Adipocyte (in vitro differentiated cells): Measurements from ENCODE around the gene RAET1G.

Experiments used
- DNase-seq: peaks from one replicate; pipeline ENCODE4 v3.0.0-alpha.2; 2015; ENCODE audit warnings: low read depth
- H3K27me3 ChIP-seq: replicated peaks from 2 replicates; pipeline ENCODE4 v1.7.0; 2013; ENCODE audit warnings: mild to moderate bottlenecking, low read length, moderate library complexity; ENCODE audit not compliant: control insufficient read depth, insufficient read depth
- H3K36me3 ChIP-seq: 2 replicates; pipeline ENCODE4 v1.7.0; 2013; ENCODE audit warnings: low read length, mild to moderate bottlenecking, moderate library complexity; ENCODE audit not compliant: control insufficient read depth, insufficient read depth, severe bottlenecking
- H3K4me1 ChIP-seq: 2 replicates; pipeline ENCODE4 v1.7.0; 2013; ENCODE audit warnings: mild to moderate bottlenecking, low read length, moderate library complexity; ENCODE audit not compliant: control insufficient read depth, insufficient read depth
- H3K4me3 ChIP-seq: 2 replicates; pipeline ENCODE4 v1.7.0; 2013; ENCODE audit warnings: mild to moderate bottlenecking, low read length, moderate library complexity
- H3K9ac ChIP-seq: 2 replicates; pipeline ENCODE4 v1.7.0; 2013; ENCODE audit warnings: mild to moderate bottlenecking, low read length, moderate library complexity
- H3K9me3 ChIP-seq: 2 replicates; pipeline ENCODE4 v1.7.0; 2013; ENCODE audit warnings: mild to moderate bottlenecking, low read length, moderate library complexity; ENCODE audit not compliant: control insufficient read depth

RAET1G gene

DNA sequence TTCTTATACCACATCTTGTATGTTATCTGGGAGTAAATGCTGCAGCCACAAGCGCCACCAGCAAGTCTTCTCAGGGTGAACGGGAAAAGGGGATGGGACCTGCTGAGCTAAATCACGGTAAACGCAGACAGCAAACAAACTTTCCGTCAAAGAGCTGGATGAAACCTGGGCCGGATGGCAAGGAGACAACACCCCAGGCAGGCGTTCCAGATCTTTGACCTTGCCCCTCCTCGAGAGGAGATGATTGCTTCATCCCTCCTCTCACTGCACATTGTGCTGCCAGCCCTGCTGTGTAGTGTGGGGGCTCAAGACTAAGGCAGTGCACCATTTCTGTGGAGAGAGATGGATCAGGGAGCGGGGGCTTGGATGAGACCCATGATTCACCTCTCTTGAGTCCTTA lies 34.8 kb downstream of the RAET1G start:
- H3K36me3 ChIP-seq, result no peaks in the 10 kb centered on the region
- H3K27me3 ChIP-seq, result no peaks in the 10 kb centered on the region
- H3K9ac ChIP-seq, result peak overlapping the region; percentile 3
- H3K4me3 ChIP-seq, result peak overlapping the region; percentile 3
- H3K9me3 ChIP-seq, result no peaks in the 10 kb centered on the region
- no peak for DNase-seq
- peaks cover 45% of the 10 kb centered on the region for H3K4me1 ChIP-seq

DNA sequence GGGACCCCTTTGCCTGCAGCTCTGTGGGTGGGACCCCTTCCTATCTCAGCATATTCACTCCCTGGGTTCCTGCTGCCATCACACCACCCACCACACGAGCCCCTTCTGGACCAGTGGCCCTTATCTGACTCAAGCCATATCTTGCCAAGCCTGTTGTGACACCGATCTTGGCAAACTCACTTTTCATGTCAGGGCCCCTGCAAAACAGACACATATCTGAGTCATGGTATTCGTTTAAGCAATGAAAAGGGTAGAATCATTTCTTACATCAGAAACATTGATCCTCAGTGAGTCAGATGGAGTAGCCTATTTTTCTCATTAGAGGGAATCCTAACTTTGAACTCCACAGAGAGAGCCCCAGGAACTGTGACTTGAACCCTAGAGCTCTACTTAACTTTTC lies 35.6 kb downstream of the RAET1G start:
- DNase-seq, result peak; percentile 71
- Histone ChIP-seq H3K9ac (peak overlapping the region; percentile 3), H3K4me1 (peaks cover 45% of the 10 kb centered on the region), H3K36me3 (no peaks in the 10 kb centered on the region), H3K27me3 (no peaks in the 10 kb centered on the region), H3K9me3 (no peaks in the 10 kb centered on the region), H3K4me3 (peak overlapping the region; percentile 3)

DNA sequence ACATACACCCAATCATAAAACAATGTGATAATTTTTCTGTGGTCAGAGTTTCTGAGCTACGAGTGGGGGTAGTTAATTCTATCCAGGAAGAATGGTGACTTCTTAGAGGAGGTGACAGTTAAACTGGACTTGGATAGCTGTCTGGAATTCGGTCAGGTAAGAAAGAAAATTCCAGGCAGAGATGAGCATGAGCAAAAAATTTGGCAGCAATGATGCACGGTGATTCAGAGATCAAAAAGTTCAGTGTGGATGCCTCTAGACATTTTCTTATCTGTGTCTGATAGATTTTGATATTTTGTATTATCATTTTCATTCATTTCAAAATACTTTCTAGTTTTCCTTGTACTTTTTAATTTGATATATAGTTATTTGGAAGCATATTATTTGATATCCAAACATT lies 37.0 kb downstream of the RAET1G start:
- H3K9me3 ChIP-seq, result no peaks in the 10 kb centered on the region
- no peak overlapping the region for H3K4me3 ChIP-seq
- no peaks in the 10 kb centered on the region for H3K36me3 ChIP-seq
- DNase-seq, result no peak
- H3K9ac ChIP-seq, result no peak overlapping the region
- no peaks in the 10 kb centered on the region for H3K27me3 ChIP-seq
- peaks cover 41% of the 10 kb centered on the region for H3K4me1 ChIP-seq

DNA sequence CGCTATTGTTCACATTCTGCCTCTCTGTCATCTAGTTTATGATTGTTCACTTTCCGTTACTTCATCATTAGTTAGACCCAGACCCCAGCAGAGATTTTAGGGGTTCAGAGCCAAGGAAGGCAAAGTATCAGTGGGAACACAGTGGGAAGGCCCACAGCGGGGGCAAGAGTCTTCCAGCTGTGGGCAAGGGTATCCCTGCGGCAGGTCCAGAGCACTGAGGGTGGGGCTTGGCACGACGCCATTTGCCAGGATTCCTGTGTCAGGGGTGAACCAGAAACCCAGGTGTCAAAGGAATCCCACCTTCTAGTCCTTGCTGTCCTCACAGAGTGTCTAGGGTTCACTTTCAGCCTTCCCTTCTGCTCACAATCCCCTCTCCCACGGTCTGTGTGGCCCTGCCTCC lies 38.3 kb downstream of the RAET1G start:
- Histone ChIP-seq H3K4me3 (peak overlapping the region; percentile 35), H3K9me3 (no peaks in the 10 kb centered on the region), H3K36me3 (no peaks in the 10 kb centered on the region), H3K27me3 (no peaks in the 10 kb centered on the region), H3K4me1 (peaks cover 35% of the 10 kb centered on the region), H3K9ac (no peak overlapping the region)
- DNase-seq, result no peak

DNA sequence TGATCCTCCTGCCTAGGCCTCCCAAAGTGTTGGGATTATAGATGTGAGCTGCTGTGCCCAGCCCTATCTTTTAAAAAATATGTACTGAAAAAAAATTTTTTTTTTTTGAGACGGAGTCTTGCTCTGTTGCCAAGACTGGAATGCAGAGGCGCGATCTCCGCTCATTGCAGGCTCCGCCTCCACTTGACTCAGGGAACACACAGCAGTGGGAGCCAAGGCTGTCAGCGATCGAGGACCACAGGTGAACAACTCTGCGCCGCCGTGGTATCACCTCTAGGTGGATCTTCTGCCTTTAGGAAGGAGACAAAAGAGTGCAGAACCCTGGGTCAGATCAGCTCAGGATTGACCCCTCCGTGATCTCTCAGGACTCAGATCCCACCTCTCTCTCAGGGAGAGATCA lies 38.7 kb downstream of the RAET1G start:
- H3K4me1 ChIP-seq, result peaks cover 34% of the 10 kb centered on the region
- H3K9ac ChIP-seq, result peak overlapping the region; percentile 56
- H3K9me3 ChIP-seq, result no peaks in the 10 kb centered on the region
- no peaks in the 10 kb centered on the region for H3K27me3 ChIP-seq
- no peak for DNase-seq
- no peaks in the 10 kb centered on the region for H3K36me3 ChIP-seq
- peak overlapping the region; percentile 35 for H3K4me3 ChIP-seq

DNA sequence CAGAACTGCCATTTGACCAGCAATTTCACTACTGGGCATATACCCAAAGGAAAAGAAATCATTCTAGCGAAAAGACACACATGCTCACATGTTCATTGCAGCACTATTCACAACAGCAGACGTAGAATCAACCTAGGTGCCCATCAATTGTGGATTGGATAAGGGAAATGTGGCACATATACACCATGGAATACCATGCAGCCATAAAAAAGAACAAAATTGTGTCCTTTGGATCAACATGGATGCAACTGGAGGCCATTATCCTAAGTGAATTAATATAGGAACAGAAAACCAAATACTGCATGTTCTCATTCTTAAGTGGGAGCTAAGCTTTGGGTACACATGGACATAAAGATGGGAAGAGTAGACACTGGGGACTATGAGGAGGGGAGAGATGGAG lies 41.1 kb downstream of the RAET1G start:
- H3K9ac ChIP-seq, result no peak overlapping the region
- H3K4me3 ChIP-seq, result no peak overlapping the region
- no peak for DNase-seq
- H3K4me1 ChIP-seq, result peaks cover 11% of the 10 kb centered on the region
- no peaks in the 10 kb centered on the region for H3K36me3 ChIP-seq
- H3K27me3 ChIP-seq, result no peaks in the 10 kb centered on the region
- no peaks in the 10 kb centered on the region for H3K9me3 ChIP-seq

DNA sequence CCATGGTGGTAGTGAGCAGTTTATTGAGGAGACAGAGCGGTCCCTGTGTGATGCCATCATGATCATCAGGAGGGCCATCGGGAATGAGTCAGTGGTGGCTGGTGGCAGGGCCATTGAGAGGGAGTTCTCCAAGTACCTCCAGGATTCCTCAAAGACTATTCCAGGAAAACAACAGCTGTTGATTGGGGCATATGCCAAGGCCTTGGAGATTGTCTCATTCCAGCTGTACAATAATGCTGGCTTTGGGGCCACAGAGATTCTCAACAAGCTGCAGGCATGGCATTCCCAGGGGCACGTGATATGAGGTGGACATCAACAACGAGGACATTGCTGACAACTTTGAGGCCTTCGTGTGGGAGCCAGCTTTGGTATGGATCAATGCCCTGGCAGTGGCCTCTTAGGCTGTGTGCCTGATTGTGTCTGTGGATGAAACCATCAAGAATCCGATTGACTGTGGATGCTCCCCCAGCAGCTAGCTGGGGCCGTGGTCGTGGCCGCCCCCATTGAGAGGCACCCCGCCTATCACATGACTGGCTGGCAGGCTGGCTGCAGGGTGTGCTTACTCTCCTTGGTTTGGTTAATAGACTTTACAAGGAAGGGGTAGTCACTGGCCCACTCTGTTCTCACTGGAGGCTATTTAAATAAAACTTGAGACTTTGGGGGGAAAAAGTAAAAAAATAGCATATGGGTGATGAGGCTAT lies 41.7 kb downstream of the RAET1G start:
- peaks cover 7% of the 10 kb centered on the region for H3K4me1 ChIP-seq
- no peak for DNase-seq
- no peaks in the 10 kb centered on the region for H3K27me3 ChIP-seq
- no peaks in the 10 kb centered on the region for H3K9me3 ChIP-seq
- H3K36me3 ChIP-seq, result no peaks in the 10 kb centered on the region
- no peak overlapping the region for H3K4me3 ChIP-seq
- no peak overlapping the region for H3K9ac ChIP-seq

DNA sequence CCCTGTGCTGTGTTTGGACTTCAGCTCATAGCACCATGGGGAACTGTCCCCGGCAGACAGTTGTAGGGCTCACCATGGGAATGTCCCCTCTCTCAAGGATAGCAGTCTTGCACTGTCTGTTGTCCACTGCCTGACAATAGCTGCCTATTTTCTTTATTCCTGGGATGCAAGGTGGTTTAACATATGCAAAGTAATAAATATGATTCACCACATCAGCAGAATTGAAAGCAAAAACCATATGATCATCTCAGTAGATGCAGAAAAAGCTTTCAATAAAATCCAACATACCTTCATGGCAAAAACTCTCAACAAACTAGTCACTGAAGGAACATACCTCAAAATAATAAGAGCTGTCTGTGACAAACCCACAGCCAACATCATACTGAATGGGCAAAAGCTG lies 45.3 kb downstream of the RAET1G start:
- H3K9me3 ChIP-seq, result no peaks in the 10 kb centered on the region
- no peaks in the 10 kb centered on the region for H3K36me3 ChIP-seq
- no peak overlapping the region for H3K4me3 ChIP-seq
- H3K4me1 ChIP-seq, result no peaks in the 10 kb centered on the region
- no peaks in the 10 kb centered on the region for H3K27me3 ChIP-seq
- no peak overlapping the region for H3K9ac ChIP-seq
- DNase-seq, result no peak

DNA sequence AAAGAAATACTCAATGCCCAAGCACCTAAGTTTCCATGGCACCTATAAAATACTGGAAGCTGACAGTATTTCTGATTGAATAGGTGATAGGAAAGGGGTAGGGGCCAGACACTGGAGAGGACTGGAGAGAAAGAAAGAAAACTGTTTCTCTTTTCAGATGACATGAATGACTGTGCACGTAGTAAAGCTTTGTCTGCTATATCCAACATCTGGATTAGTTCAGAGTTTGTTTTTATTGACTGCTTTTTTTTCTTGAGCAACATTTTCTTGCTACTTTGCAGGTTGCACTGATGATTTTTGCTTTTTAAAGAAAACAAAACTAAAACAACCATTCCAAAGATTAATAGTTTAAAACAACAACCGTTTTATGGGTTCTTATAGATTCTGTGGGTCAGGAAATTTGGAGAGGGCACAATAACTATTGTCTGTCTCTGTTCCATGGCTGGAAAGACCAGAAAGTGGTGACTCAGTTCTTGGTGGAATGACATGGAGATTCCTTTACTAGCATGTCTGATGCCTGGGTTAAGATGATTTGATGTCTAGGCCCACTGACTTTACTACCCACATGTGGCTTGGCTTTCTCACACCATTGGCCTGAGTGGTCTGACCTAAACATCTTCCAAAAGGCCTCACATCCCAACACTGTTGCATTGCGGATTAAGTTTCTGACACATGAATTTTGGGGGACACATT lies 46.5 kb downstream of the RAET1G start:
- no peaks in the 10 kb centered on the region for H3K4me1 ChIP-seq
- H3K4me3 ChIP-seq, result no peak overlapping the region
- no peaks in the 10 kb centered on the region for H3K9me3 ChIP-seq

DNA sequence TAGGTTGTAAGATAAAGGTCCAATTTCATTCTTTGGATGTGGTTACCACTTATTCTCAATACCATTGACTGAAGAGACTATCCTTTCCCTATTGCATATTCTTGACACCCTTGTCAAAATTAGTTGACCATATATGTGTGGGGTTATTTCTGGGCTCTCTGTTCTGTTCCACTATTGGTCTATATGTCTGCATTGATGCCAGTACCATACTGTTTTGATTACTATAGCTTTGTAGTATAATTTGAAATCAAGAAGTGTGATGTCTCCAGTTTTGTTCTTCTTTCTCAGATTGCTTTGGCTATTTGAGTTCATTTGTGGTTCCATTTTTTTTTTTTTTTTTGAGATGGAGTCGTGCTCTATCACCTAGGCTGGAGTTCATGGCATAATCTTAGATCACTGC lies 50.7 kb downstream of the RAET1G start:
- Histone ChIP-seq H3K9ac (no peak overlapping the region), H3K27me3 (no peaks in the 10 kb centered on the region), H3K4me3 (no peak overlapping the region), H3K9me3 (no peaks in the 10 kb centered on the region), H3K4me1 (peaks cover 11% of the 10 kb centered on the region), H3K36me3 (no peaks in the 10 kb centered on the region)
- no peak for DNase-seq

More for the DNA sequence above, 46.5 kb downstream of the RAET1G start:
- Histone ChIP-seq H3K27me3 (no peaks in the 10 kb centered on the region), H3K36me3 (no peaks in the 10 kb centered on the region), H3K9ac (no peak overlapping the region)
- no peak for DNase-seq

DNA sequence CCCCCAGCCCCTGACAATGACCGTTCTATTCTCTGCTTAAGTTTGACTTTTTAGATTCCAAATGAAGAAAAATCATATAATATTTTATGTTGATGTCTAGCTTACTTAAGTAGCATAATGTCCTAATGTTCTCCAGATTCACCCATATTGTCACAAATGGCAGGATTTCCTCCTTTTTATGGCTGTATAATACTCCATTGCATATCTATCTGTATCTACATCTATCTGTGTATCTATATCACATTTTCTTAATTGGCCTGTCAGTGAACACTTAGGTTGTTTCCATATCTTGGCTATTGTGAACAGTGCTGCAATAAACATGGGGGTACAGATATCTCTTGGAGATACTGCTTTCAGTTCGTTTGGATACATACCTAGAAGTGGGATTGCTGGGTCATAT lies 51.7 kb downstream of the RAET1G start:
- Histone ChIP-seq H3K9ac (no peak overlapping the region), H3K36me3 (no peaks in the 10 kb centered on the region), H3K4me3 (no peak overlapping the region), H3K4me1 (peaks cover 11% of the 10 kb centered on the region), H3K27me3 (no peaks in the 10 kb centered on the region), H3K9me3 (no peaks in the 10 kb centered on the region)
- DNase-seq, result no peak
